Ovary (tissue), 3 donors: Measurements from ENCODE around the gene PVR.

Experiments used
- EP300 ChIP-seq: sonication (generic); formaldehyde crosslinking; IDR thresholded peaks from one replicate; pipeline ENCODE4 v1.6.1; 2017; ENCODE audit warnings: antibody characterized with exemption
- POLR2A ChIP-seq: fragments of 450-650 bp; IDR thresholded peaks from one replicate; pipeline ENCODE4 v1.6.1; 2017; ENCODE audit warnings: antibody characterized with exemption, mild to moderate bottlenecking, moderate library complexity
- TF ChIP-seq, protein P1 (sequence below), 3 donors: fragments of 450-650 bp in 2 of 3; fragments of 200-600 bp in 1 of 3; IDR thresholded peaks; one replicate each; pipeline versions ENCODE4 v1.5.1 to v1.8.0; 2016 to 2022; ENCODE audit warnings: antibody characterized with exemption in 3 of 3, mild to moderate bottlenecking in 1 of 3
- donor health status: DM: no; HTN: no; CAD: no.

DNA sequence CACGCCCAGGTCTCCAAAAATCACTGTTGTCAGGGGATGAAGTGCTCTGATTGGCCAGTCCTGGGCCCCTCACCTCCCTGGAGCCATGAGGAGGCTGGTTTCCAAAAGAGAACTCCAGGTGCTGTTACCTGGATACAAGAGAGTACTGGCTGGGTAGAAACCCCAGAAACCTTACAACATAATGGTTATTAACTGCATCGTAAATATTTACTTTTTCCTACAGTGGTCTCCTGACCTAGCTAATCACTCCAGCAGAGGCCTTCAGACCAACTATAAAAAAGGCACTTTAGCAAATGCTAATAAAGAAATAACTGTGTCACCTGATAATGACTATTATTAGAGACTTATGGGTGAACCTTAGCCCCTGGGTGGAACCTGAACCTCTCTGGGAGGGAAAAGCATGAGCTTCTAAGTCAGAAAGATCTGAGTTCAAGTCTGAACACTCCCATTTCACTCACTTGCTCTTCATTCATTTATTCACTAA, 31.9 kb upstream of the PVR start:
- TF ChIP-seq, protein P1, sequence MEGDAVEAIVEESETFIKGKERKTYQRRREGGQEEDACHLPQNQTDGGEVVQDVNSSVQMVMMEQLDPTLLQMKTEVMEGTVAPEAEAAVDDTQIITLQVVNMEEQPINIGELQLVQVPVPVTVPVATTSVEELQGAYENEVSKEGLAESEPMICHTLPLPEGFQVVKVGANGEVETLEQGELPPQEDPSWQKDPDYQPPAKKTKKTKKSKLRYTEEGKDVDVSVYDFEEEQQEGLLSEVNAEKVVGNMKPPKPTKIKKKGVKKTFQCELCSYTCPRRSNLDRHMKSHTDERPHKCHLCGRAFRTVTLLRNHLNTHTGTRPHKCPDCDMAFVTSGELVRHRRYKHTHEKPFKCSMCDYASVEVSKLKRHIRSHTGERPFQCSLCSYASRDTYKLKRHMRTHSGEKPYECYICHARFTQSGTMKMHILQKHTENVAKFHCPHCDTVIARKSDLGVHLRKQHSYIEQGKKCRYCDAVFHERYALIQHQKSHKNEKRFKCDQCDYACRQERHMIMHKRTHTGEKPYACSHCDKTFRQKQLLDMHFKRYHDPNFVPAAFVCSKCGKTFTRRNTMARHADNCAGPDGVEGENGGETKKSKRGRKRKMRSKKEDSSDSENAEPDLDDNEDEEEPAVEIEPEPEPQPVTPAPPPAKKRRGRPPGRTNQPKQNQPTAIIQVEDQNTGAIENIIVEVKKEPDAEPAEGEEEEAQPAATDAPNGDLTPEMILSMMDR (IDR thresholded peaks at IDR 0.05): no peak
- TF ChIP-seq POLR2A (no peak), EP300 (no peak)
